ENCODE measurements around the gene CLDN20. TPM values are rescaled to one million over a fixed set of nuclear protein-coding genes. Genes with fewer than 3 reads are reported as not detected.

Gene CLDN20
- total RNA-seq, 1 donor from 2014 or later, result not detected

GRCh38 chr6:155314773-155315515 is 51.1 kb downstream of the CLDN20 start:
- no peaks in the 10 kb centered on the region for H3K9me3 Mint-ChIP-seq
- intact Hi-C loops (cut with micrococcal nuclease), result loop anchor here (1.0 to 10.0 kb wide), 6 partner anchors 103 to 1467 kb away; partner anchors contain the start of gene SCAF8
- H3K36me3 Mint-ChIP-seq (ENCODE audit: low read depth), result peaks cover 21% of the 10 kb centered on the region
- DNase-seq, result no peak
- peaks cover 2% of the 10 kb centered on the region for H3K27me3 Mint-ChIP-seq
- H3K4me3 Mint-ChIP-seq, result peak overlapping the region; percentile 99
- peak overlapping the region; percentile 98 for H3K27ac Mint-ChIP-seq
- H3K4me1 Mint-ChIP-seq, result peaks cover 28% of the 10 kb centered on the region

GRCh38 chr6:155315516-155315871 is 51.7 kb downstream of the CLDN20 start:
- H3K4me1 Mint-ChIP-seq, result peaks cover 27% of the 10 kb centered on the region
- H3K9me3 Mint-ChIP-seq, result no peaks in the 10 kb centered on the region
- peaks cover 18% of the 10 kb centered on the region for H3K36me3 Mint-ChIP-seq (ENCODE audit: low read depth)
- DNase-seq, result no peak
- H3K4me3 Mint-ChIP-seq, result peak overlapping the region; percentile 99
- H3K27me3 Mint-ChIP-seq, result peaks cover 2% of the 10 kb centered on the region
- intact Hi-C loops (cut with micrococcal nuclease), result loop anchor here (2.0 to 10.0 kb wide), 3 partner anchors 145 to 1467 kb away; no protein-coding TSS in a partner anchor
- H3K27ac Mint-ChIP-seq, result peak overlapping the region; percentile 98

- DNase-seq, result no peak
- no peak overlapping the region for H3K4me3 Mint-ChIP-seq
- intact Hi-C loops (cut with micrococcal nuclease), result loop anchor here (5.0 to 10.0 kb wide), 2 partner anchors 1368 to 1466 kb away; no protein-coding TSS in a partner anchor
- H3K9me3 Mint-ChIP-seq, result no peaks in the 10 kb centered on the region
- H3K36me3 Mint-ChIP-seq (ENCODE audit: low read depth), result peaks cover 16% of the 10 kb centered on the region
- no peak overlapping the region for H3K27ac Mint-ChIP-seq
- H3K4me1 Mint-ChIP-seq, result peaks cover 26% of the 10 kb centered on the region
- H3K27me3 Mint-ChIP-seq, result peaks cover 2% of the 10 kb centered on the region
Measured at GRCh38 chr6:155316419-155316818, 52.6 kb downstream of the CLDN20 start.

- peaks cover 10% of the 10 kb centered on the region for H3K36me3 Mint-ChIP-seq (ENCODE audit: low read depth)
- H3K27me3 Mint-ChIP-seq, result peaks cover 2% of the 10 kb centered on the region
- H3K27ac Mint-ChIP-seq, result no peak overlapping the region
- no peak for DNase-seq
- H3K4me1 Mint-ChIP-seq, result peaks cover 23% of the 10 kb centered on the region
- H3K4me3 Mint-ChIP-seq, result no peak overlapping the region
- no peaks in the 10 kb centered on the region for H3K9me3 Mint-ChIP-seq
- intact Hi-C loops (cut with micrococcal nuclease), result loop anchor here (5.0 to 10.0 kb wide), 2 partner anchors 1368 to 1465 kb away; no protein-coding TSS in a partner anchor
Measured at GRCh38 chr6:155317186-155317585, 53.4 kb downstream of the CLDN20 start.

- Mint-ChIP-seq H3K27ac (no peak overlapping the region), H3K4me1 (peaks cover 12% of the 10 kb centered on the region), H3K36me3 (ENCODE audit: low read depth) (no peaks in the 10 kb centered on the region), H3K4me3 (no peak overlapping the region), H3K9me3 (no peaks in the 10 kb centered on the region), H3K27me3 (peaks cover 2% of the 10 kb centered on the region)
- intact Hi-C loops (cut with micrococcal nuclease), result loop anchor here (5.0 to 10.0 kb wide), 4 partner anchors 1245 to 1955 kb away; no protein-coding TSS in a partner anchor
- DNase-seq, result no peak
Measured at GRCh38 chr6:155319902-155320301, 56.1 kb downstream of the CLDN20 start.

GRCh38 chr6:155324172-155324571 is 60.4 kb downstream of the CLDN20 start:
- no peaks in the 10 kb centered on the region for H3K27me3 Mint-ChIP-seq
- intact Hi-C loops (cut with micrococcal nuclease), result loop anchor here (10.0 kb wide), 2 partner anchors 1241 to 1951 kb away; no protein-coding TSS in a partner anchor
- no peak overlapping the region for H3K4me3 Mint-ChIP-seq
- peaks cover 16% of the 10 kb centered on the region for H3K4me1 Mint-ChIP-seq
- H3K27ac Mint-ChIP-seq, result no peak overlapping the region
- no peaks in the 10 kb centered on the region for H3K9me3 Mint-ChIP-seq
- H3K36me3 Mint-ChIP-seq (ENCODE audit: low read depth), result no peaks in the 10 kb centered on the region
- DNase-seq, result no peak

GRCh38 chr6:155324993-155325392 is 61.2 kb downstream of the CLDN20 start:
- intact Hi-C loops (cut with micrococcal nuclease), result loop anchor here (5.0 to 10.0 kb wide), 3 partner anchors 382 to 1950 kb away; no protein-coding TSS in a partner anchor
- no peak for DNase-seq
- Mint-ChIP-seq H3K36me3 (ENCODE audit: low read depth) (no peaks in the 10 kb centered on the region), H3K27me3 (no peaks in the 10 kb centered on the region), H3K27ac (no peak overlapping the region), H3K4me1 (peaks cover 14% of the 10 kb centered on the region), H3K9me3 (no peaks in the 10 kb centered on the region), H3K4me3 (no peak overlapping the region)

GRCh38 chr6:155325700-155326516 is 62.1 kb downstream of the CLDN20 start:
- intact Hi-C loops (cut with micrococcal nuclease), result loop anchor here (5.0 to 10.0 kb wide), 3 partner anchors 381 to 1949 kb away; no protein-coding TSS in a partner anchor
- no peak for DNase-seq
- H3K4me3 Mint-ChIP-seq, result no peak overlapping the region
- peaks cover 4% of the 10 kb centered on the region for H3K9me3 Mint-ChIP-seq
- no peak overlapping the region for H3K27ac Mint-ChIP-seq
- no peaks in the 10 kb centered on the region for H3K27me3 Mint-ChIP-seq
- H3K36me3 Mint-ChIP-seq (ENCODE audit: low read depth), result no peaks in the 10 kb centered on the region
- H3K4me1 Mint-ChIP-seq, result peaks cover 22% of the 10 kb centered on the region

Other genes with a start within 250 kb of the CLDN20 start
- gene TFB1M, start 50.5 kb downstream of the CLDN20 start, total RNA-seq, result 36.8 and 41.4 TPM in 2 replicates
- not detected in 2 replicates for gene NOX3, start 191.8 kb downstream of the CLDN20 start, total RNA-seq

All from activated CD4-positive, alpha-beta T cell treated with anti-CD3 and anti-CD28 coated beads, Interleukin-2, amount 10 ng/mL, durations not matched to agents 24 days and 14 days (primary cell).